Mucosa of stomach (tissue), 1 donor: Measurements from ENCODE around the gene BIVM.
A peak's percentile ranks its signal among the peaks of the same experiment; 100 is the strongest.

Experiments
- H3K27me3 ChIP-seq: one replicate; pipeline ENCODE4 v1.7.0; 2013; ENCODE audit warnings: mild to moderate bottlenecking, low read length; ENCODE audit not compliant: control insufficient read depth, insufficient read depth
- H3K36me3 ChIP-seq: one replicate; pipeline ENCODE4 v1.7.0; 2013; ENCODE audit warnings: low read length; ENCODE audit not compliant: control insufficient read depth, insufficient read depth
- H3K4me1 ChIP-seq: one replicate; pipeline ENCODE4 v1.7.0; 2013; ENCODE audit warnings: mild to moderate bottlenecking, low read length; ENCODE audit not compliant: control insufficient read depth, insufficient read depth
- H3K4me3 ChIP-seq: one replicate; pipeline ENCODE4 v1.7.0; 2013; ENCODE audit warnings: low read length
- H3K9ac ChIP-seq: one replicate; pipeline ENCODE4 v1.7.0; 2013; ENCODE audit warnings: mild to moderate bottlenecking, low read length, moderate library complexity
- H3K9me3 ChIP-seq: one replicate; pipeline ENCODE4 v1.7.0; 2013; ENCODE audit warnings: mild to moderate bottlenecking, low read length, moderate library complexity; ENCODE audit not compliant: control insufficient read depth
- donor health status: Pancreatic carcinoma.

The BIVM gene

GRCh38 chr13:102798581-102799425, at the start of gene BIVM, which contains the start of gene POGLUT2:
Gene BIVM (plus strand): TSS chr13:102799119. CDS start chr13:102807268, 8,149 bp downstream.
Gene POGLUT2 (minus strand): TSS chr13:102798976. CDS start chr13:102798670, 306 bp downstream.
- H3K4me3 ChIP-seq = peak within 1 kb of the TSS; percentile 74
- peaks cover 5% of the 10 kb centered on the region for H3K4me1 ChIP-seq
- H3K9ac ChIP-seq = peak within 1 kb of the TSS; percentile 85
- H3K9me3 ChIP-seq = no peaks in the 10 kb centered on the region
- no peaks in the 10 kb centered on the region for H3K27me3 ChIP-seq
- no peaks in the 10 kb centered on the region for H3K36me3 ChIP-seq

- no peaks in the 10 kb centered on the region for H3K4me1 ChIP-seq
- H3K9me3 ChIP-seq = no peaks in the 10 kb centered on the region
- H3K36me3 ChIP-seq = no peaks in the 10 kb centered on the region
- no peaks in the 10 kb centered on the region for H3K27me3 ChIP-seq
- H3K4me3 ChIP-seq = no peak overlapping the region
- H3K9ac ChIP-seq = no peak overlapping the region
Observed at GRCh38 chr13:102751886-102752285, 47.0 kb upstream of the BIVM start.

- Histone ChIP-seq H3K9me3 (no peaks in the 10 kb centered on the region), H3K4me3 (no peak overlapping the region), H3K4me1 (no peaks in the 10 kb centered on the region), H3K9ac (no peak overlapping the region), H3K27me3 (no peaks in the 10 kb centered on the region), H3K36me3 (no peaks in the 10 kb centered on the region)
Observed at GRCh38 chr13:102757006-102757405, 41.9 kb upstream of the BIVM start.

- H3K27me3 ChIP-seq = no peaks in the 10 kb centered on the region
- H3K36me3 ChIP-seq = no peaks in the 10 kb centered on the region
- H3K4me3 ChIP-seq = no peak overlapping the region
- H3K9ac ChIP-seq = no peak overlapping the region
- peaks cover 3% of the 10 kb centered on the region for H3K4me1 ChIP-seq
- H3K9me3 ChIP-seq = no peaks in the 10 kb centered on the region
Observed at GRCh38 chr13:102758842-102759241, 40.1 kb upstream of the BIVM start.

GRCh38 chr13:102761071-102761470, 37.8 kb upstream of the BIVM start:
- peaks cover 3% of the 10 kb centered on the region for H3K4me1 ChIP-seq
- H3K9ac ChIP-seq = no peak overlapping the region
- H3K9me3 ChIP-seq = no peaks in the 10 kb centered on the region
- H3K27me3 ChIP-seq = no peaks in the 10 kb centered on the region
- H3K36me3 ChIP-seq = no peaks in the 10 kb centered on the region
- H3K4me3 ChIP-seq = no peak overlapping the region

DNA sequence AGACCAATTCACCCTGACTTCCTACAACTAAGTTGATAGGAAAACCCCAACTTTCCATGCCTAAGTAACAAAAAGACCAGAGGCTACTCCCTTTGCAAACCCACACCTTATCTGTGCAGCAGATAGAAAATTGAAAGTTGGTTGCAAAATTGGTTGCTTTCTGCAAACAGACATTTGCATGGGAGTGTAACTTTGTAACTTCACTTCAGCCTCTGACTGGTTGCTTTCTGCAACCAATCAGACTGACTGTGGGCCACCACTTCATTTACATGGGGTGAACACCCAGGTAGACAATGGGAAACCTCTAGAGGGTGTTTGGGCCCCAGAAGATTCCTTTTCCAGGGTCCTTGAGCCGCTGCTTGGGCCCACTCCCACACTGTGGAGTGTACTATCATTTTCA, 35.2 kb upstream of the BIVM start:
- Histone ChIP-seq H3K4me3 (no peak overlapping the region), H3K36me3 (no peaks in the 10 kb centered on the region), H3K9ac (no peak overlapping the region), H3K9me3 (no peaks in the 10 kb centered on the region), H3K4me1 (peaks cover 3% of the 10 kb centered on the region), H3K27me3 (no peaks in the 10 kb centered on the region)

- H3K27me3 ChIP-seq = no peaks in the 10 kb centered on the region
- H3K9ac ChIP-seq = no peak overlapping the region
- H3K4me3 ChIP-seq = no peak overlapping the region
- no peaks in the 10 kb centered on the region for H3K9me3 ChIP-seq
- peaks cover 7% of the 10 kb centered on the region for H3K4me1 ChIP-seq
- no peaks in the 10 kb centered on the region for H3K36me3 ChIP-seq
Observed at GRCh38 chr13:102768909-102769308, 30.0 kb upstream of the BIVM start.

GRCh38 chr13:102769679-102770078, 29.2 kb upstream of the BIVM start:
- no peaks in the 10 kb centered on the region for H3K36me3 ChIP-seq
- no peaks in the 10 kb centered on the region for H3K9me3 ChIP-seq
- H3K4me1 ChIP-seq = peaks cover 14% of the 10 kb centered on the region
- H3K4me3 ChIP-seq = no peak overlapping the region
- no peak overlapping the region for H3K9ac ChIP-seq
- no peaks in the 10 kb centered on the region for H3K27me3 ChIP-seq

DNA sequence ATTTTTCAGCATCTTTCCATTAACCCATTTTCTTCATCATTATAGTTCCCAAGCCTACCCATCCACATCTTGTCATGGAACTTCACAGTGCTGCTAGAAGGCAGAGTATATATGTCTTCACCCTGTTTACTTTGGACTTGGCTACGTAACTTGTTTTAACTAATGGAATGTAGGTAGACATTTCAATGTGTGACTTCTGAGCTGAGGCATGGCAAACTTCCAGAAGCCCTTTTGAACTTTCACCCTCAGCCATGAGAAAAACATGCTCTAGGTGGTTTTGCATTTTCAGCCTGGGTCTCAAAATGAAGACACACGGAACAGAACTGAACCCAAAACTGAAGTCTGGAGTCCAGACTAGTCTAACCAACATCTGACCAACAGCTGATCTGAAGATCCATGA, 28.5 kb upstream of the BIVM start:
- H3K27me3 ChIP-seq = no peaks in the 10 kb centered on the region
- no peaks in the 10 kb centered on the region for H3K36me3 ChIP-seq
- H3K4me3 ChIP-seq = no peak overlapping the region
- H3K4me1 ChIP-seq = peaks cover 14% of the 10 kb centered on the region
- H3K9ac ChIP-seq = no peak overlapping the region
- no peaks in the 10 kb centered on the region for H3K9me3 ChIP-seq

GRCh38 chr13:102771298-102772041, 27.4 kb upstream of the BIVM start:
- H3K4me3 ChIP-seq = no peak overlapping the region
- no peaks in the 10 kb centered on the region for H3K36me3 ChIP-seq
- no peak overlapping the region for H3K9ac ChIP-seq
- H3K27me3 ChIP-seq = no peaks in the 10 kb centered on the region
- peaks cover 14% of the 10 kb centered on the region for H3K4me1 ChIP-seq
- H3K9me3 ChIP-seq = no peaks in the 10 kb centered on the region

DNA sequence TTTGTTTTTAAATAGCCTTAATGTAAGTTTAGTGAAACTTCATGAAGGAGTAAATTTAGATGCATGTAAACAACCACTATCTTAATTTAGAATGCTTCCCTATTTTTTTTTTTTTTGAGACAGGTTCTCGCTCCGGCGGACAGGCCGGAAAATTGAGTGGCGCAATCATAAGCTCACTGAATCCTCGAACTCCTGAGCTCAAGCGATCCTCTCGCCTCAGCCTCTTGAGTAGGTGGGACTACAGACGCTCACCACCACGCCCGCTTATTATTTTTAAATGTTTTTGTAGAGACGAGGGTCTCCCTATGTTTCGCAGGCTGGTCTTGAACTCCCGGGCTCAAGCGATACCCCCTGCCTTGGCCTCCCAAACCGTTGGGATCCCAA, 26.9 kb upstream of the BIVM start:
- Histone ChIP-seq H3K36me3 (no peaks in the 10 kb centered on the region), H3K27me3 (no peaks in the 10 kb centered on the region), H3K9ac (no peak overlapping the region), H3K4me3 (no peak overlapping the region), H3K9me3 (no peaks in the 10 kb centered on the region), H3K4me1 (peaks cover 14% of the 10 kb centered on the region)
